Lower leg skin (tissue), 4 donors: ENCODE measurements around the gene HLA-DQB1. TPM values are rescaled to one million over a fixed set of nuclear protein-coding genes. Genes with fewer than 3 reads are reported as not detected.

Source experiments
- DNase-seq, 2 donors: peaks; one replicate each; pipeline ENCODE4 v3.0.0-alpha.2; 2019; ENCODE audit warnings: low spot score in 2 of 2
- H3K4me3 ChIP-seq: fragments of 200-600 bp; sonication (generic); 2 replicates; pipeline ENCODE4 v1.5.1; 2017; ENCODE audit warnings: mild to moderate bottlenecking, low read depth; ENCODE audit not compliant: poor library complexity, severe bottlenecking
- CTCF ChIP-seq, 3 donors: fragments of 450-650 bp; IDR thresholded peaks; one replicate each; pipeline ENCODE4 v1.5.1; 2016; ENCODE audit warnings: antibody characterized with exemption in 3 of 3, mild to moderate bottlenecking in 3 of 3, moderate library complexity in 2 of 3
- POLR2A ChIP-seq, 2 donors: fragments of 450-650 bp; IDR thresholded peaks; one replicate each; pipeline ENCODE4 v1.6.1; 2016 to 2017; ENCODE audit warnings: antibody characterized with exemption in 2 of 2, mild to moderate bottlenecking in 1 of 2, moderate library complexity in 1 of 2
- WGBS, 2 donors: methylation state at CpG; one replicate each; pipeline ENCODE4 v1.1.5; 2018; 5-methylcytosine and 5-hydroxymethylcytosine counted together
- intact Hi-C: fragments of 100-400 bp; cut with DNase I; formaldehyde crosslinking; loops from one replicate; pipeline ENCODE4 v1.15.0; 2023; ENCODE audit warnings: low total_unique reads
- total RNA-seq, 4 donors: library from RNA; depleted of rRNA; stranded (reverse); fragments of >200 nt; gene quantifications; one replicate each; pipeline ENCODE4 v1.1.0, GENCODE V29; 2016

The HLA-DQB1 gene
- total RNA-seq, 4 donors from 2014 or later = 0.44 to 11.3 (median 4.4) TPM

- H3K4me3 ChIP-seq = no peak overlapping the region
- WGBS, 2 donors = 14 to 23% methylated on average over 3 of the region's 3 CpGs
- TF ChIP-seq CTCF (IDR thresholded peaks at IDR 0.05) (no peak), POLR2A (IDR thresholded peaks at IDR 0.05) (no peak)
- no peak for DNase-seq
- intact Hi-C loops = no loop called here
Observed at GRCh38 chr6:32665661-32666060, 796 bp downstream of the HLA-DQB1 start.

GRCh38 chr6:32664827-32665362, 1.6 kb downstream of the HLA-DQB1 start:
- TF ChIP-seq POLR2A (IDR thresholded peaks at IDR 0.05) (no peak), CTCF (IDR thresholded peaks at IDR 0.05) (no peak)
- WGBS, 2 donors = 2% methylated on average over 6 to 33 of the region's 47 CpGs
- intact Hi-C loops = no loop called here
- H3K4me3 ChIP-seq = no peak overlapping the region
- peak in 1 of 2 donors; percentile 87 for DNase-seq

GRCh38 chr6:32664354-32664753, 2.1 kb downstream of the HLA-DQB1 start:
- DNase-seq = no peak
- no peak for TF ChIP-seq CTCF (IDR thresholded peaks at IDR 0.05)
- no peak overlapping the region for H3K4me3 ChIP-seq
- WGBS, 2 donors = 23 to 32% methylated on average over 19 to 22 of the region's 26 CpGs
- intact Hi-C loops = no loop called here

GRCh38 chr6:32662836-32663235, 3.6 kb downstream of the HLA-DQB1 start:
- intact Hi-C loops = no loop called here
- WGBS, 2 donors = 32 to 36% methylated on average over 5 of the region's 5 CpGs

GRCh38 chr6:32662099-32662498, 4.4 kb downstream of the HLA-DQB1 start:
- H3K4me3 ChIP-seq = no peak overlapping the region
- 63 to 75% methylated on average over 4 to 7 of the region's 7 CpGs for WGBS, 2 donors
- intact Hi-C loops = no loop called here
- no peak for DNase-seq
- TF ChIP-seq POLR2A (IDR thresholded peaks at IDR 0.05) (no peak), CTCF (IDR thresholded peaks at IDR 0.05) (no peak)

More at GRCh38 chr6:32662836-32663235, 3.6 kb downstream of the HLA-DQB1 start:
- TF ChIP-seq CTCF (IDR thresholded peaks at IDR 0.05) (no peak), POLR2A (IDR thresholded peaks at IDR 0.05) (no peak)
- DNase-seq = no peak
- H3K4me3 ChIP-seq = no peak overlapping the region
